DOHH2 (cell line): ENCODE results near the gene TMOD2.

Source experiments
- CTCF ChIP-seq: fragments of 200-600 bp; sonication (generic); IDR thresholded peaks from one replicate; pipeline ENCODE4 v1.5.1; 2014; ENCODE audit warnings: antibody characterized with exemption, mild to moderate bottlenecking, low read depth, low read length; ENCODE audit not compliant: poor library complexity, severe bottlenecking
- EZH2phosphoT487 ChIP-seq: fragments of 200-600 bp; sonication (generic); IDR thresholded peaks from 2 replicates; pipeline ENCODE4 v1.6.1; 2017; ENCODE audit warnings: borderline replicate concordance, mild to moderate bottlenecking, antibody characterized with exemption, low read length, moderate library complexity, mixed read lengths

- TF ChIP-seq CTCF (no peak), EZH2phosphoT487 (no peak)
These were observed 29.2 kb downstream of the TMOD2 start for GRCh38 chr15:51780636-51781035.
